Epithelial cell of esophagus (primary cell): ENCODE results near the gene ABCF2.

Experiments used
- DNase-seq: peaks from one replicate; pipeline ENCODE4 v3.0.0; 2010; ENCODE audit warnings: low read depth
- H3K4me3 ChIP-seq: 2 replicates; pipeline ENCODE4 v1.5.1; 2011; ENCODE audit warnings: mild to moderate bottlenecking, low read length, control low read depth
- TF ChIP-seq, protein P1 (sequence below): IDR thresholded peaks from 2 replicates; pipeline ENCODE4 v1.5.1; 2011; ENCODE audit warnings: low read depth, mild to moderate bottlenecking, low read length, control low read depth, inconsistent platforms; ENCODE audit not compliant: insufficient read depth; ENCODE audit errors: missing control alignments

Gene ABCF2

DNA sequence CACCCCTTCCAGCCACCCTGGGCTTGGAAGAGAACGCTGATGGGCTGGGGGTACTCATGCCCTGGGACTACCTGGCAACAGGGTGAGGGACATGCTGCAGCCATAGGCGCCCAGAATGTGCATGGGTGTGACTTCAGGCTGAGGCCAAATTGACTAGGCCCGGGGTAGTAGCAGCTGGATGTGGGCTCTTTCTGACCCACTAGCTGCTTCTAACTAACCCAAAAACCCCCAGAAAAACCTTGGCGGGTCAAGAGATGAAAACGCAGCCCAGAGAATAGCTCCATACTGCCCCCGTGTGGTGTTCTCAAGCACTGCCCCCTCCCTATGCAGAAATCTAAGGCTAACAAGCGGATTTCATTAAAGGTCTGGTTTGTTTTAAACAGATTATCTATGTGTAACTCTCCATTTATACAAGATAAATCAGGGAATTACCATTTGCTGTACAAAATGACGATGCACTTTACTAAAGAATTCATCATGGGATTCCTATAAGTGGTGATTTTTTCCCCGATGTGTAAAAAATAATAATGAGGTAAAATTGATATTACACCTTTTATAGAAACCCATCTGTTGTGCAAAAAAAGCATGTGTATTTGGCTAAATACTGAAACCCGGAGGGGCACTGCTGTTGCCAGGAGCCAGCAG is 17.3 kb upstream of the ABCF2 start:
- TF ChIP-seq, protein P1, sequence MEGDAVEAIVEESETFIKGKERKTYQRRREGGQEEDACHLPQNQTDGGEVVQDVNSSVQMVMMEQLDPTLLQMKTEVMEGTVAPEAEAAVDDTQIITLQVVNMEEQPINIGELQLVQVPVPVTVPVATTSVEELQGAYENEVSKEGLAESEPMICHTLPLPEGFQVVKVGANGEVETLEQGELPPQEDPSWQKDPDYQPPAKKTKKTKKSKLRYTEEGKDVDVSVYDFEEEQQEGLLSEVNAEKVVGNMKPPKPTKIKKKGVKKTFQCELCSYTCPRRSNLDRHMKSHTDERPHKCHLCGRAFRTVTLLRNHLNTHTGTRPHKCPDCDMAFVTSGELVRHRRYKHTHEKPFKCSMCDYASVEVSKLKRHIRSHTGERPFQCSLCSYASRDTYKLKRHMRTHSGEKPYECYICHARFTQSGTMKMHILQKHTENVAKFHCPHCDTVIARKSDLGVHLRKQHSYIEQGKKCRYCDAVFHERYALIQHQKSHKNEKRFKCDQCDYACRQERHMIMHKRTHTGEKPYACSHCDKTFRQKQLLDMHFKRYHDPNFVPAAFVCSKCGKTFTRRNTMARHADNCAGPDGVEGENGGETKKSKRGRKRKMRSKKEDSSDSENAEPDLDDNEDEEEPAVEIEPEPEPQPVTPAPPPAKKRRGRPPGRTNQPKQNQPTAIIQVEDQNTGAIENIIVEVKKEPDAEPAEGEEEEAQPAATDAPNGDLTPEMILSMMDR, result peak; percentile 92
- no peak overlapping the region for H3K4me3 ChIP-seq
- peak; percentile 50 for DNase-seq

DNA sequence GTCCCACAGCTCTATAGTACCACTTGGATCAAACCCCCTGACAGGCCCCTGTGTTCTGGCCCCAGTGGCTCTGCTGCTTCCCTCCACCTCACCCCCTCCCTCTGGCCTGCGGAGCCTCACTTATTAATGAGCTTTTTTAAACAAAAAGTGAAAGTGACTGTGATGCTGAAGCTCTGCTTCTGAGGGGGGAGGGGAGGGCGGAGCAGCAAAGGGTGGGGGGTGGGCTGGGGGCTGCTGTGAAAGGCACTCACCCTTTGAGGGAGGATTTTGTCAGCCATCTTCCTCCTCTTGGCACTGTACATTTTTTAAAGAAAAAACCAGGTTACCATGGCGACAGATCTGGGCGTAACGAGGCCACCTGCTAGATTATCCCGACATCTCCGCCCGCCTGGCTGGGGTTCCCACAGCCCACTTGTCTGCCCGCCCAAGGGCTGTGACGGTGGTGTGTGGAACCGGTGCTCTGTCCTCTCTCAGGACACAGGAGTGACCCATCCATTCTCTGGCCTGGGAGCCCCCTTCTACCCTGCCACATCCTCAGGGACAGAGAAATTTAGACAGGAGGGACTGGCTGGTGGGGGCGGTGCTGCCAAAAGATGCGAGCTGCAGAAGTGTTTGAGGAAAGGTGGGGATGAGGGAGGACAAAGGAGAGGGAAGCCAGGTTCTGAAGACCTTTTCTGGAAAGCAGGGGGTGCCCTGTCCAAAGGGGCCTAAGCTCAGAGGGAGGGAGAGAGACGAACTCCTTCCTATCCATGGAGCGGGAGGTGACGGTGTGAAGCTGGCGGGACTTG is 16.6 kb upstream of the ABCF2 start:
- TF ChIP-seq, protein P1, result no peak
- H3K4me3 ChIP-seq, result no peak overlapping the region
- DNase-seq, result no peak

DNA sequence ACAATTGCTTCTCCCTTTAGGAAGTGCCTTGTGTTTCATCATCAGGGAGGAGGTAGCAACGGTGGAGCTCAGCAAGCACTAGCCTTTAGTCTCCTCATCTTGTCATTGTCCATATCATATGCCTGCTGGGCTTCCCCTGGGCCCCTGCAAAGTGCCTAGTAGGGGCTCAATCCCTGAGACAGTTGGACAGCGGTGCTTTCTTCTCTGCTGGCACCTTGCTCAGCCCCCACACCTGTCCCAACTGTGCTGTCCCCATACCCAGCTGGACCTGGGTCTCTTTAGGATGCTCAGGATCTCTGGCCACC is 16.0 kb upstream of the ABCF2 start:
- H3K4me3 ChIP-seq, result no peak overlapping the region
- no peak for DNase-seq
- TF ChIP-seq, protein P1, result no peak

DNA sequence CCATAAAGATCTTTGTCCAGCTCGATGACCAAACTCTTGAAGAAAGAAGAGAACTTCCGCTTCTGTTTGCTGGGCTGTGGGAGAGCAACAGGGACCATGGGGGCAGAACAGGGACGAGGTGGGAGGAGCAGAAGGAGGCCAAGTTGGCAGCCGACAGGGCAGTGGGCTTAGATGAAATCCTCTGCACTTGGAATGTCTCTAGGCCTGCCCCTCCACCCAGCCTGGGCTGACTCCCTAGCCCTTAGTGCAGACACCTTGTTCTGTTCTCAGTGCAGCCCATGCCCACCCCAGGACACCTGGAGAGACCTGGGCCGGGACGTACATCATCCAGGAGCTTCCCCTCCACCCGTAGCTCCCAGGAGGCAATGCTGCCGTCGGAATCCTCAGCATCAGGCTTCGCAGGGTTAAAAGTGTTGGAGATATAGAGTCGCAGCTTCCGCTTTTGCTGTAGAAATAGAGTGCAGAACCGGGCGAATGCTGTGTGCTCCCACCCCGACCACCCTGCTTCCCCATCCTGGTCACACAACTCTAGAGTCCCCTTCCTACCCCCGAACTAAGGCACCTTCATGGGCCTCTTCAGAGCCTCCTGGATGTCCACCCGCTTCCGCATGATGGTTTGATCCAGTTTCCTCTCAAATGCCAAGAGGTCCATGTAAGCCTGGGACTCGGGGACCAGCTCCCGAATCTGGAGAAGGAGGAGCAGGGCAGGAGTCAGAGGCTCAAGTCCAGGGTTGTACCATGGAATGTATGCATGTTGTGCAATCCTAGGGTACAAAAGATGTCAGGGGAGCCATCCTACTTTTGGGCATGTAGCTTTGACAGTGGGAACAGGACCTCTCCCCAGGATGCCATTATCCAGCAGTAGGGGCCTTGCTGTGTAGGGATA is 15.4 kb upstream of the ABCF2 start:
- no peak overlapping the region for H3K4me3 ChIP-seq
- DNase-seq, result no peak
- TF ChIP-seq, protein P1, result no peak

DNA sequence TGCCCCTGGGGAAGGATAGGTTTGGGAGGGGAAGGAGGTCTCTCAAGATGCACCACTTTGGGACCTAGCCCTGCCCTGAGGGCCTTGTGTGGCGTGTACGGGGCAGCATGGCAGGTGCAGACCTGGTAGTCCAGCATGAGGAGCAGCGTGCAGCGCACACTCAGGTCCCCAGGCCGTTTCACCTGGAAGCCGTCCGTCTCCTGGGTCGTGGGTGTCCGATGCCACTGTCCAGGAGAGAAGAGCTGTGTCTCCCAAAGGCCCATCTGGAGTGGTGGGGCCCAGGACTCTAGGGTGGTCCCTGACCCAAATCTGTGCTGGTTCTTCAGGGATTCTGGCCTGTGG is 14.7 kb upstream of the ABCF2 start:
- H3K4me3 ChIP-seq, result no peak overlapping the region
- TF ChIP-seq, protein P1, result no peak
- no peak for DNase-seq

DNA sequence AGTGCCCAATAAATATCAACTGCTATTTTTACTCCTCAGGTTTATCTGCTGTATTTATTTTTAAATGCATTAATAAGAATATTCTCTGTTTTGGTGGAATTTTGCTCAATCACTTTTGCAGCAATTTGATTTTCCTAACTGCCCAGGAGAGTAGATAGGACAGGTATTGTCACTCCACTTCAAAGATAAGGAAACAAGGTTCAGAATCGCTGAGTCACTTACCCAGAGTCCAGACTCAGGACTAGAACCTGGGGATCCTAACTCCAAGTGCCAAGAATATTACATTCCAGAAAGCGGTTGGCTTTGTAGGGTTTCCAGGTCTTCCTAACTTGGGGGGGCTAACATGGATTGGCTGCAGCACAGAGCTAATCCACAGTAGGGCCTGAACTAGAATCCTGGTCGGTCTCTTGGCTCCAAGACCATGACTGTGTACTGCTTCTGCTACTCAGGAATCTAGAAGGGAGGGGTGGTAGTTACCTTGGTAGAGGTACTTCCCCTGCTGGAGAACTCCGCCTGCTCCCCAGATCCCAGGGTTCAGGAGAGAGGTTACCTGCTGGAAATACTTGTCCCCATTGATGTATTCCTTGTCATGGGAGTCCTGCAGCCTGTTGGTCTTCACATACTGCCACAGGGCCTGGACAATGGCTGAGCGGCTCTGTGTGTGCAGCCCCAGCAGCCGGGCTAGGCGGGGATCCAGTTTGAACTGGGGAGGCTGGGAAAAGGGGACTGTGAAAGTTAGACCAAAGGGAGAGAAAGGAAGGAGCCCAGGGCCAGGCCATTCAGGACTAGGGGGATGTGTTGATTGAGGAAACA is 14.1 kb upstream of the ABCF2 start:
- TF ChIP-seq, protein P1, result no peak
- DNase-seq, result no peak
- no peak overlapping the region for H3K4me3 ChIP-seq
